Measurements from ENCODE around the gene C2CD5.

- TF ChIP-seq SP1 (IDR thresholded peaks at IDR 0.05; ENCODE audit: low read depth) (no peak), SRF (IDR thresholded peaks at IDR 0.05; ENCODE audit: low read depth) (no peak), MAX (IDR thresholded peaks at IDR 0.05) (no peak), POLR2A (IDR thresholded peaks at IDR 0.05; ENCODE audit: borderline replicate concordance, extremely low read depth, insufficient read depth, insufficient read length) (no peak)
- TF ChIP-seq, protein P1, sequence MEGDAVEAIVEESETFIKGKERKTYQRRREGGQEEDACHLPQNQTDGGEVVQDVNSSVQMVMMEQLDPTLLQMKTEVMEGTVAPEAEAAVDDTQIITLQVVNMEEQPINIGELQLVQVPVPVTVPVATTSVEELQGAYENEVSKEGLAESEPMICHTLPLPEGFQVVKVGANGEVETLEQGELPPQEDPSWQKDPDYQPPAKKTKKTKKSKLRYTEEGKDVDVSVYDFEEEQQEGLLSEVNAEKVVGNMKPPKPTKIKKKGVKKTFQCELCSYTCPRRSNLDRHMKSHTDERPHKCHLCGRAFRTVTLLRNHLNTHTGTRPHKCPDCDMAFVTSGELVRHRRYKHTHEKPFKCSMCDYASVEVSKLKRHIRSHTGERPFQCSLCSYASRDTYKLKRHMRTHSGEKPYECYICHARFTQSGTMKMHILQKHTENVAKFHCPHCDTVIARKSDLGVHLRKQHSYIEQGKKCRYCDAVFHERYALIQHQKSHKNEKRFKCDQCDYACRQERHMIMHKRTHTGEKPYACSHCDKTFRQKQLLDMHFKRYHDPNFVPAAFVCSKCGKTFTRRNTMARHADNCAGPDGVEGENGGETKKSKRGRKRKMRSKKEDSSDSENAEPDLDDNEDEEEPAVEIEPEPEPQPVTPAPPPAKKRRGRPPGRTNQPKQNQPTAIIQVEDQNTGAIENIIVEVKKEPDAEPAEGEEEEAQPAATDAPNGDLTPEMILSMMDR (IDR thresholded peaks at IDR 0.05 in 2 of 3, conservative IDR thresholded peaks at IDR 0.05 in 1 of 3; ENCODE audit: borderline replicate concordance in 1 of 3, insufficient read depth in 1 of 3, low read depth in 2 of 3, low read length in 2 of 3), result no peak
Measured at GRCh38 chr12:22461786-22462185, 82.6 kb downstream of the C2CD5 start.
